Measurements from ENCODE around the gene DIPK1A.
A peak's percentile ranks its signal among the peaks of the same experiment; 100 is the strongest.
"Not testable (repeated sequence)": the region's sequence is repeated elsewhere in the genome, so short reads cannot be mapped to it uniquely, and the experiment has no call there.

DIPK1A gene

GRCh38 chr1:92980732-92981647, 19.7 kb upstream of the DIPK1A start:
- DNase-seq (ENCODE audit: low spot score) = no peak

- DNase-seq (ENCODE audit: low spot score) = no peak
Observed at GRCh38 chr1:92975551-92976232, 14.4 kb upstream of the DIPK1A start.

- not testable (repeated sequence) for DNase-seq (ENCODE audit: low spot score)
Observed at GRCh38 chr1:92974112-92974511, 12.8 kb upstream of the DIPK1A start.

GRCh38 chr1:92973203-92973897, 12.1 kb upstream of the DIPK1A start:
- DNase-seq (ENCODE audit: low spot score) = no peak

- peak; percentile 20 for DNase-seq (ENCODE audit: low spot score)
Observed at GRCh38 chr1:92972409-92973129, 11.3 kb upstream of the DIPK1A start.

GRCh38 chr1:92971932-92972331, 10.7 kb upstream of the DIPK1A start:
- DNase-seq (ENCODE audit: low spot score) = not testable (repeated sequence)

GRCh38 chr1:92970990-92971689, 9.9 kb upstream of the DIPK1A start:
- DNase-seq (ENCODE audit: low spot score) = no peak

- DNase-seq (ENCODE audit: low spot score) = no peak
Observed at GRCh38 chr1:92969517-92969916, 8.3 kb upstream of the DIPK1A start.

GRCh38 chr1:92968138-92969032, 7.1 kb upstream of the DIPK1A start:
- DNase-seq (ENCODE audit: low spot score) = peak; percentile 39

GRCh38 chr1:92964998-92965397, 3.7 kb upstream of the DIPK1A start:
- no peak for DNase-seq (ENCODE audit: low spot score)

GRCh38 chr1:92964316-92964715, 3.1 kb upstream of the DIPK1A start:
- no peak for DNase-seq (ENCODE audit: low spot score)

- peak; percentile 66 for DNase-seq (ENCODE audit: low spot score)
Observed at GRCh38 chr1:92961896-92962752, 862 bp upstream of the DIPK1A start.

- DNase-seq (ENCODE audit: low spot score) = peak; percentile 55
Observed at GRCh38 chr1:92960395-92961130, 699 bp downstream of the DIPK1A start.

- DNase-seq (ENCODE audit: low spot score) = no peak
Observed at GRCh38 chr1:92958203-92958970, 2.9 kb downstream of the DIPK1A start.

- DNase-seq (ENCODE audit: low spot score) = no peak
Observed at GRCh38 chr1:92957030-92957734, 4.1 kb downstream of the DIPK1A start.

GRCh38 chr1:92956254-92957029, 4.8 kb downstream of the DIPK1A start:
- DNase-seq (ENCODE audit: low spot score) = no peak

All from iPS-NIHi11 (cell line).